OCI-LY7 (cell line): ENCODE measurements around the gene SPNS1.

Source experiments
- EZH2phosphoT487 ChIP-seq: fragments of 200-600 bp; sonication (generic); IDR thresholded peaks from 2 replicates; pipeline ENCODE4 v1.6.1; 2018; ENCODE audit warnings: low read depth, borderline replicate concordance, mild to moderate bottlenecking, mixed run types, antibody characterized with exemption, low read length, moderate library complexity, mixed read lengths
- TF ChIP-seq, protein P1 (sequence below): fragments of 200-600 bp; sonication (generic); conservative IDR thresholded peaks from 2 replicates; pipeline ENCODE4 v1.5.1; 2014; ENCODE audit warnings: mild to moderate bottlenecking, antibody characterized with exemption, low read length, moderate library complexity, mixed read lengths

- TF ChIP-seq, protein P1, sequence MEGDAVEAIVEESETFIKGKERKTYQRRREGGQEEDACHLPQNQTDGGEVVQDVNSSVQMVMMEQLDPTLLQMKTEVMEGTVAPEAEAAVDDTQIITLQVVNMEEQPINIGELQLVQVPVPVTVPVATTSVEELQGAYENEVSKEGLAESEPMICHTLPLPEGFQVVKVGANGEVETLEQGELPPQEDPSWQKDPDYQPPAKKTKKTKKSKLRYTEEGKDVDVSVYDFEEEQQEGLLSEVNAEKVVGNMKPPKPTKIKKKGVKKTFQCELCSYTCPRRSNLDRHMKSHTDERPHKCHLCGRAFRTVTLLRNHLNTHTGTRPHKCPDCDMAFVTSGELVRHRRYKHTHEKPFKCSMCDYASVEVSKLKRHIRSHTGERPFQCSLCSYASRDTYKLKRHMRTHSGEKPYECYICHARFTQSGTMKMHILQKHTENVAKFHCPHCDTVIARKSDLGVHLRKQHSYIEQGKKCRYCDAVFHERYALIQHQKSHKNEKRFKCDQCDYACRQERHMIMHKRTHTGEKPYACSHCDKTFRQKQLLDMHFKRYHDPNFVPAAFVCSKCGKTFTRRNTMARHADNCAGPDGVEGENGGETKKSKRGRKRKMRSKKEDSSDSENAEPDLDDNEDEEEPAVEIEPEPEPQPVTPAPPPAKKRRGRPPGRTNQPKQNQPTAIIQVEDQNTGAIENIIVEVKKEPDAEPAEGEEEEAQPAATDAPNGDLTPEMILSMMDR: no peak
- no peak for TF ChIP-seq EZH2phosphoT487
Observed at GRCh38 chr16:28967156-28967555, 7.4 kb upstream of the SPNS1 start.
